ENCODE measurements around the gene SORCS3.

DNA sequence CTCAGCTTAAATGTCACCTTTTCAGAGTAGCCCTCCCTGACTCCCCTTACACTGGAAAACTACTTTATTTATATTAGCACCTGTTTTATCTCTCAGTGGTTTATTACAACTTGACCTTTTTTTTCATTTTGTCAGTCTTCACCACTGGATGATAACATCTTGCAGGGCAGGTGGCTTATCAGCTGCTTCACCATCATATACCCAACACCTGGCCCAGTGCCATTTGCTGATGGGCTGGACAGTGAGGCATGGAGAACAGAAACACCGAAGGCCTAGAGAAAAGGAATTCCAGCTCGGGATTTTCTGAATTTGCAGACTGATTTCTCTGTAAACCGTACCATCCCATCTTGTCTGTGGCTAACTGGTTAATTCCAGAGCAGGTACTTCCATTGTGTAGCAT lies 48.5 kb downstream of the SORCS3 start:
- TF ChIP-seq POLR2A (IDR thresholded peaks at IDR 0.05) = no peak
- TF ChIP-seq, protein P1, sequence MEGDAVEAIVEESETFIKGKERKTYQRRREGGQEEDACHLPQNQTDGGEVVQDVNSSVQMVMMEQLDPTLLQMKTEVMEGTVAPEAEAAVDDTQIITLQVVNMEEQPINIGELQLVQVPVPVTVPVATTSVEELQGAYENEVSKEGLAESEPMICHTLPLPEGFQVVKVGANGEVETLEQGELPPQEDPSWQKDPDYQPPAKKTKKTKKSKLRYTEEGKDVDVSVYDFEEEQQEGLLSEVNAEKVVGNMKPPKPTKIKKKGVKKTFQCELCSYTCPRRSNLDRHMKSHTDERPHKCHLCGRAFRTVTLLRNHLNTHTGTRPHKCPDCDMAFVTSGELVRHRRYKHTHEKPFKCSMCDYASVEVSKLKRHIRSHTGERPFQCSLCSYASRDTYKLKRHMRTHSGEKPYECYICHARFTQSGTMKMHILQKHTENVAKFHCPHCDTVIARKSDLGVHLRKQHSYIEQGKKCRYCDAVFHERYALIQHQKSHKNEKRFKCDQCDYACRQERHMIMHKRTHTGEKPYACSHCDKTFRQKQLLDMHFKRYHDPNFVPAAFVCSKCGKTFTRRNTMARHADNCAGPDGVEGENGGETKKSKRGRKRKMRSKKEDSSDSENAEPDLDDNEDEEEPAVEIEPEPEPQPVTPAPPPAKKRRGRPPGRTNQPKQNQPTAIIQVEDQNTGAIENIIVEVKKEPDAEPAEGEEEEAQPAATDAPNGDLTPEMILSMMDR (IDR thresholded peaks at IDR 0.05) = no peak

All from right lobe of liver (tissue), 4 donors.